Fibroblast of the aortic adventitia (primary cell): ENCODE data around the gene VWA8. TPM values are rescaled to one million over a fixed set of nuclear protein-coding genes. Genes with fewer than 3 reads are reported as not detected.

ENCODE experiments used
- DNase-seq: peaks from one replicate; pipeline ENCODE4 v3.0.0-alpha.2; 2010; ENCODE audit warnings: low read depth
- H3K4me3 ChIP-seq: 2 replicates; pipeline ENCODE4 v1.5.1; 2011; ENCODE audit warnings: low read depth, mild to moderate bottlenecking, control low read depth, low read length, moderate library complexity
- total RNA-seq: library from RNA; depleted of rRNA; stranded (reverse); fragments of >200 nt; gene quantifications from 2 replicates; pipeline ENCODE4 v1.2.3, GENCODE V29; 2012; ENCODE audit warnings: low replicate concordance
- TF ChIP-seq, protein P1 (sequence below): IDR thresholded peaks from 2 replicates; pipeline ENCODE4 v1.5.1; 2011; ENCODE audit warnings: mild to moderate bottlenecking, low read length, control low read depth, inconsistent platforms; ENCODE audit not compliant: insufficient read depth

VWA8 gene
- total RNA-seq, 1 donor, result 27.2 TPM

DNA sequence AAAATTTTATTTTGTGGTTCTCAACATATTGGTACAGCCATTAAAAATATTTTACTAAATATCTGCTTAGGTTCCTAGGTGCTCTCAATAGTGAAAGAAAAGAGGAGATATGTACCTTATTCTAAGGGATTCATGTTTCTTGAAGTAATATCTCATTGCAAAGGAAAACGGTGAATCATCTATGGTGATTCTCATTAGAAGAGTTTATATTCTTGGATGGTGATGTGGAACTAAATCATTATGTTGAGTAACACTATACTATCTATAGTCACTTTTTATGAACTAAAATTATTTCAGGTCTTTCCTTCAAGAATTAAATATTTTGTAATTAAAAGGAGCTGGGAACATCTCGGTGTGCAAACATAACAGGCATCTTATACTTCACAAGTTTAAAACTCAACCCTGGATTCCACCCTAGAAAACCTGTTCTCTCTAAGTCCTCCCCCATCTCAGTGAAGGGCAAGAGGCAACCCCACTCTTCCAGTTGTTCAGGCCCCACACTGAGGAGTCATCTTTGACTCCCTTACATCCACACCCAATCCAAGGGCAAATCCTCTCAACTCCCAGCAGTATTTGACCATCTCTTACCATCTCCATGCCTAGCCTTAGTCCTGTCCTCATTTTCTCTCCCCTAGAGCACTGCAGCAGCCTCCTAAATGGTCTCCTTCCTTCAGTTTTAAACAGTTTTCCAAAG is 363.4 kb downstream of the VWA8 start:
- TF ChIP-seq, protein P1, sequence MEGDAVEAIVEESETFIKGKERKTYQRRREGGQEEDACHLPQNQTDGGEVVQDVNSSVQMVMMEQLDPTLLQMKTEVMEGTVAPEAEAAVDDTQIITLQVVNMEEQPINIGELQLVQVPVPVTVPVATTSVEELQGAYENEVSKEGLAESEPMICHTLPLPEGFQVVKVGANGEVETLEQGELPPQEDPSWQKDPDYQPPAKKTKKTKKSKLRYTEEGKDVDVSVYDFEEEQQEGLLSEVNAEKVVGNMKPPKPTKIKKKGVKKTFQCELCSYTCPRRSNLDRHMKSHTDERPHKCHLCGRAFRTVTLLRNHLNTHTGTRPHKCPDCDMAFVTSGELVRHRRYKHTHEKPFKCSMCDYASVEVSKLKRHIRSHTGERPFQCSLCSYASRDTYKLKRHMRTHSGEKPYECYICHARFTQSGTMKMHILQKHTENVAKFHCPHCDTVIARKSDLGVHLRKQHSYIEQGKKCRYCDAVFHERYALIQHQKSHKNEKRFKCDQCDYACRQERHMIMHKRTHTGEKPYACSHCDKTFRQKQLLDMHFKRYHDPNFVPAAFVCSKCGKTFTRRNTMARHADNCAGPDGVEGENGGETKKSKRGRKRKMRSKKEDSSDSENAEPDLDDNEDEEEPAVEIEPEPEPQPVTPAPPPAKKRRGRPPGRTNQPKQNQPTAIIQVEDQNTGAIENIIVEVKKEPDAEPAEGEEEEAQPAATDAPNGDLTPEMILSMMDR, result no peak
- DNase-seq, result no peak
- no peak overlapping the region for H3K4me3 ChIP-seq

DNA sequence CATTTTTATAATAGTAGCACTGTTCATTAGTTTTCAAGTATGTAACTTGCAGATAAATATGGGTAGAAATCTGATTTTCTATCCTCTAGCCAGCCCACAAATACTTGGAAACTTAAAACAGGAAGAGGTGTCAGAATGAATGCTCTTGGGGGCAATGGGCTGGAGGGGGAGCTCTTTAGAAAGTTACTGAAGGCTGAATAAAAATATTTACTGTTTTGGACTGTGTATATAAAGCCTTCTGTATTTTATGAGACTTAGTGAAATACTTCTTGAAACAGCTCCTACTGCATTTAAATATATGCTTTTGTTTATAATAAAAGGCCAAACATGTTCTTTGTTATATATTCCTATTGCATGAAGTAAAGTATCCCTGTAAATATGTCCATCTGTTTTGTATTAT is 364.7 kb downstream of the VWA8 start:
- no peak overlapping the region for H3K4me3 ChIP-seq
- TF ChIP-seq, protein P1, result peak; percentile 4
- DNase-seq, result no peak

DNA sequence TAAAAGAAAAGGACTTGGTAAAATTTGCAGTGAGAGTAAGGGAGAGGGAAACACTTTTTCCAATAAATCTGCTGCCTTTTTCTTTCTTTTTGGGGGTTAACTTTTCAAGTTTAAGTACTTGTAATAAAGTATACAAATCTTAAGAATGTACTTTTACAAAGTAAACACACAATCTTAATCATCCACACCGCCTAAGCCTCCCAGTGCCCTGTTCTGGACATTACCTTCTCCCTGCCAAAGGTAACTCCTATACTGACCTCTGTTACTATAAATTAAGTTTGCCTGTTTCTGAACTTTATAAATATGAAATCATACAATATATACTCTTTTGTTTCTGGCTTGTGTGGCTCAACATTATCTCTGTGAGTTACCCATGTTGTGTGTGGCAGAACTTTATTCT is 365.6 kb downstream of the VWA8 start:
- no peak for DNase-seq
- TF ChIP-seq, protein P1, result no peak
- H3K4me3 ChIP-seq, result no peak overlapping the region

DNA sequence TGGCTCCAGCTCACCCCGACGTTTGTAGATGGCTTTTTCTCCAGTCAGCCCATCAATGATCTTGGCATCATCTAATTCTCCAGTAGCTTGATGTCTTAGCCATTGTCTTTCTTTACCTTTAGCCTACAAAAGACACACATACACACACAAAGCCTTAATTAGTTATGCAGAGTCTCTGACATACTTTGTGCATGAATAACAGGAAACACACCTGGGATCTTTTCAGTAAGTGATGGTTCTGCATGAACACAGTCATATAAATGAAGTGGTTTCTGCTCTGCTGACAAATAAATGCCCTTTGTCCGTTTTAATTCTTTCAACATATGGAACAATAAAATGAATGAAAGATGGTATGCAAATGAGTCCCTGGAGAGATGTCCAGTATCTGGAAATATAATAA is 370.3 kb downstream of the VWA8 start:
- TF ChIP-seq, protein P1, result no peak
- no peak for DNase-seq
- no peak overlapping the region for H3K4me3 ChIP-seq

DNA sequence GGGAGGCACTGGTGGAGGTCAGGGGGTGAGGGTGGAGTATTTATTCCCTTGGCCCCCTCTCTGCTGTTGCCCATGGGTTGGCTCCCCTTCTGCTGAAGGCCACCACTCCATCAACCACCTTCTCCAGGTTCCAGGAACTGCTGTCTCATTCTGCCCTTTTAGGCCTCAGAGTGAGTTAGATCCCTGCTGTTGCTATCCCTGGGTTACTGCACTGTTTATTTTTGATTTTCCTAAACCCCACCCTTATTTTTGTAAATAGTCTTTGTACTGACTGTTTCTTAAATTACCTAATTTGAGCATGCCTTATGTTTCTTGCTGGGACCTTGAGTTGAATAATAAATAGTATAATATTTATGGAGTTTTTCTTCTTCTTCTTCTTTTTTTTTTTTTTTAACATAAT is 370.8 kb downstream of the VWA8 start:
- no peak for DNase-seq
- H3K4me3 ChIP-seq, result no peak overlapping the region
- TF ChIP-seq, protein P1, result no peak

DNA sequence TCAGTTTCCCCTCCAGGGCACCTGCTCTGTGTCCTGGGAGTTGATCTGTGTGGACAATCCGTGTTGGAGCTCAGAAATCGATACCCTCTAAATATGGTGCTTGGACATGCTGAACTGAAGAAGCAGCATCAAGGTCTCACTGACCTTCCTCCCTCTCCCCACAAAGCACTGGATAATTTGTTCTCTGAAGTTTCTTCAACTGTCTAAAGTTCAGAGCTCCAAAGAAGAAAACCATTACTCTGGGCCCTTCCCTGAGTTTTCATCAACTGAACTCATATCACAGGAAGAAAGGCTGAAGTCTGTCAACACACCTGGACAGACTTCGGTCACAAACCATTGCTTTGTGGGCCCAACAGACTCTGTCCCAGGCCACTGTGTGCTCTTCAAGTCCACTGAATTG is 371.5 kb downstream of the VWA8 start:
- no peak for DNase-seq
- H3K4me3 ChIP-seq, result no peak overlapping the region
- TF ChIP-seq, protein P1, result no peak

DNA sequence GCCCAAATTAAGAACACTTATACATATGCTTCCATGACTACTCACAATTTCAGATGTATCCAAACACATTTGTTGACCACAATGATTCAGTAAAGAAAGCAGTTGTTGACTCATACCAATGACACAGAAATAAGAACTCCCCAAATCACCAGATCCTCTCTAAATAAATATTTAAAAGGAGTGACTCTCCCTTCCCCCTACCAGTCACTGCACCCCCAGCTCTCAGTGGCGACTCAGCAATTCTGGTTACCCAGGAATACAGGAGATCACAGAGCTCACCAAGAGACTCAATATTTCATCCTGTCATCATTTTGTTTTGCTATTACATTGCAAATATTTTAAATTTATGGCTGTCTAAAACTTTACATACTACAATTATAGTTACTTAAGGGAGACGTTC is 372.0 kb downstream of the VWA8 start:
- H3K4me3 ChIP-seq, result no peak overlapping the region
- TF ChIP-seq, protein P1, result no peak
- peak; percentile 70 for DNase-seq
